Upper lobe of left lung (tissue), 6 donors: ENCODE data around the gene RGL3. TPM values are rescaled to one million over a fixed set of nuclear protein-coding genes. Genes with fewer than 3 reads are reported as not detected.
"Not testable (repeated sequence)": the region's sequence is repeated elsewhere in the genome, so short reads cannot be mapped to it uniquely, and the experiment has no call there.

Source experiments
- ATAC-seq, 2 donors: fragments of 200-7000 bp; cut with Tn5 transposase; one replicate each; pipeline ENCODE4 v1.9.1; 2022; ENCODE audit warnings: mild to moderate bottlenecking in 2 of 2, moderate library complexity in 2 of 2; ENCODE audit not compliant: low FRiP score in 2 of 2
- DNase-seq, 2 donors: peaks; one replicate each; pipeline ENCODE4 v3.0.0-alpha.2; 2019 to 2020
- H3K27ac ChIP-seq, 4 donors: fragments of 200-600 bp; sonication (generic); one replicate each; pipeline ENCODE4 v1.5.1; 2016 to 2019
- H3K27me3 ChIP-seq, 4 donors: fragments of 200-600 bp; sonication (generic); one replicate each; pipeline ENCODE4 v1.5.1; 2017 to 2019
- H3K36me3 ChIP-seq, 4 donors: fragments of 200-600 bp; sonication (generic); one replicate each; pipeline ENCODE4 v1.5.1; 2016 to 2019
- H3K4me1 ChIP-seq, 4 donors: fragments of 200-600 bp; sonication (generic); one replicate each; pipeline ENCODE4 v1.5.1; 2018 to 2019
- H3K4me3 ChIP-seq, 4 donors: fragments of 200-600 bp; sonication (generic); one replicate each; pipeline ENCODE4 v1.5.1; 2017 to 2019; ENCODE audit warnings: mild to moderate bottlenecking in 2 of 4, moderate library complexity in 1 of 4
- H3K9me3 ChIP-seq, 4 donors: fragments of 200-600 bp; sonication (generic); one replicate each; pipeline ENCODE4 v1.5.1; 2018 to 2019
- EP300 ChIP-seq, 4 donors: sonication (generic); formaldehyde crosslinking; IDR thresholded peaks; one replicate each; pipeline ENCODE4 v1.5.1; 2017; ENCODE audit warnings: antibody characterized with exemption in 4 of 4, control low read depth in 2 of 4
- POLR2A ChIP-seq, 4 donors: fragments of 450-650 bp; IDR thresholded peaks; one replicate each; pipeline ENCODE4 v1.5.1; 2016 to 2017; ENCODE audit warnings: antibody characterized with exemption in 4 of 4, mild to moderate bottlenecking in 2 of 4
- POLR2AphosphoS5 ChIP-seq, 2 donors: sonication (generic); formaldehyde crosslinking; IDR thresholded peaks; one replicate each; pipeline ENCODE4 v1.5.1; 2017; ENCODE audit warnings: antibody characterized with exemption in 2 of 2
- WGBS, 2 donors: methylation state at CpG; one replicate each; pipeline ENCODE4 v1.1.5; 2017 to 2018; 5-methylcytosine and 5-hydroxymethylcytosine counted together
- total RNA-seq, 6 donors: library from RNA; depleted of rRNA in 4 of 6; stranded (reverse); fragments of >200 nt in 4 of 6; gene quantifications; one replicate each; pipeline versions ENCODE4 v1.1.0 to v1.2.1, GENCODE V29; 2016 to 2021
- TF ChIP-seq, protein P1 (sequence below), 6 experiments: fragments of 450-650 bp in 4 of 6; fragments of 200-600 bp in 2 of 6; sonication (generic) in 2 of 6; IDR thresholded peaks; one replicate each; pipeline ENCODE4 v1.5.1; 2016 to 2019; ENCODE audit warnings: antibody characterized with exemption in 6 of 6
- donor health status: DM: no; HTN: no; CAD: no; lungs with moderate emphysema.
- donor health status: DM: no; HTN: yes; CAD: no; lungs with severe emphysema.

Gene RGL3
- total RNA-seq, 6 donors from 2014 or later: 18.5 to 242 (median 44.6) TPM

- ATAC-seq: no peak
- Histone ChIP-seq H3K9me3 (no peaks in the 10 kb centered on the region), H3K27ac (no peak overlapping the region), H3K4me1 (peaks cover 0 to 7% (median 4%) of the 10 kb centered on the region in 4 donors), H3K36me3 (peaks cover 0 to 19% (median 2%) of the 10 kb centered on the region in 4 donors), H3K4me3 (no peak overlapping the region), H3K27me3 (no peaks in the 10 kb centered on the region)
- DNase-seq: no peak
- TF ChIP-seq POLR2AphosphoS5 (IDR thresholded peaks at IDR 0.05): no peak
- TF ChIP-seq, protein P1, sequence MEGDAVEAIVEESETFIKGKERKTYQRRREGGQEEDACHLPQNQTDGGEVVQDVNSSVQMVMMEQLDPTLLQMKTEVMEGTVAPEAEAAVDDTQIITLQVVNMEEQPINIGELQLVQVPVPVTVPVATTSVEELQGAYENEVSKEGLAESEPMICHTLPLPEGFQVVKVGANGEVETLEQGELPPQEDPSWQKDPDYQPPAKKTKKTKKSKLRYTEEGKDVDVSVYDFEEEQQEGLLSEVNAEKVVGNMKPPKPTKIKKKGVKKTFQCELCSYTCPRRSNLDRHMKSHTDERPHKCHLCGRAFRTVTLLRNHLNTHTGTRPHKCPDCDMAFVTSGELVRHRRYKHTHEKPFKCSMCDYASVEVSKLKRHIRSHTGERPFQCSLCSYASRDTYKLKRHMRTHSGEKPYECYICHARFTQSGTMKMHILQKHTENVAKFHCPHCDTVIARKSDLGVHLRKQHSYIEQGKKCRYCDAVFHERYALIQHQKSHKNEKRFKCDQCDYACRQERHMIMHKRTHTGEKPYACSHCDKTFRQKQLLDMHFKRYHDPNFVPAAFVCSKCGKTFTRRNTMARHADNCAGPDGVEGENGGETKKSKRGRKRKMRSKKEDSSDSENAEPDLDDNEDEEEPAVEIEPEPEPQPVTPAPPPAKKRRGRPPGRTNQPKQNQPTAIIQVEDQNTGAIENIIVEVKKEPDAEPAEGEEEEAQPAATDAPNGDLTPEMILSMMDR (IDR thresholded peaks at IDR 0.05): no peak
- no peak for TF ChIP-seq EP300 (IDR thresholded peaks at IDR 0.05)
- TF ChIP-seq POLR2A (IDR thresholded peaks at IDR 0.05): no peak
- 91 to 92% methylated on average over 4 of the region's 4 CpGs for WGBS, 2 donors
Measured at GRCh38 chr19:11408591-11408990, 10.5 kb downstream of the RGL3 start.

- H3K4me1 ChIP-seq, H3K27me3 ChIP-seq, ATAC-seq, H3K9me3 ChIP-seq, H3K4me3 ChIP-seq: not testable (repeated sequence)
- peaks cover 0 to 28% (median 6%) of the 10 kb centered on the region in 4 donors for H3K36me3 ChIP-seq
- 76 to 78% methylated on average over 7 to 12 of the region's 12 CpGs for WGBS, 2 donors
- DNase-seq: peak in 1 of 2 donors; percentile 64
- H3K27ac ChIP-seq: peak overlapping the region in 1 of 4 donors; percentile 19
Measured at GRCh38 chr19:11406703-11407236, 12.3 kb downstream of the RGL3 start.

DNA sequence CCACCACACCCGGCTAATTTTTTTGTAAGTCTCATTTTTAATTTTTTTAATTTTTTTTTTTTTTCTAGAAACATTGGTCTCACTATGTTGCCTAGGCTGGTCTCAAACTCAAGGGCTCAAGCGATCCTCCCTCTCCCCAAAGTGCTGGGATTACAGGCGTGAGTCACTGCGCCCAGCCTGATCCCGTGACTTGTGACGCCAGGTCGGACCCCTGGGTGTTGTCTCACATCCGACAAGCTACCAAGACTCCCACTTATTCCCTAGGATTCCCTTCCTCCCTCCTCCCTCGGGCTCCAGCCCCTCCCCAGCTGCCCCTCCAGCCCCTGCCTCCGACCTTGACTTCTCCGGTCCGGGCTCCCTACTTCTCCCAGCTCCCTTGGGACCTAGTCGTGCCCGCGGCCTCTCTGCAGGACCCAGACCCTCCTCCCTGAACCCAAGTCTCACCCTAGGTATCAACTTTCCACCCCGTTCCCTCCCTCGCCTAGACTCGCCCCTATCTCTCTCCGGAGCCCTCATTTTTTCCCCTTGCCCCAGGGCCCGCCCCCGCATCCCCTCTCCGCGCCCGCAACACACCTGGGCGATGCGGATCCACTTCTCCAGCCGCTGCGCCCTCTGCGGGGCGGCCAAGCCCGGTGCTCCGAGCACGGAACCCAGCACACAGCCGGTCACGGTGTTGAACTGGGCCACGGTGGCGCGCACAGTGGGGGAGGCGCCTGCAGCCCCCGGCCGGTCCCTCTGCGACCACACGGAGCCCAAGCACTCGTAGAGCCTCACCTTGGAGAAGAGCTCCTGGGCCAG, 13.1 kb downstream of the RGL3 start:
- Histone ChIP-seq H3K27me3 (no peaks in the 10 kb centered on the region), H3K4me3 (no peak overlapping the region), H3K36me3 (peaks cover 0 to 30% (median 8%) of the 10 kb centered on the region in 4 donors), H3K9me3 (no peaks in the 10 kb centered on the region), H3K27ac (peak overlapping the region in 1 of 4 donors; percentile 19), H3K4me1 (peaks cover 0 to 7% (median 4%) of the 10 kb centered on the region in 4 donors)
- TF ChIP-seq EP300 (IDR thresholded peaks at IDR 0.05) (no peak), POLR2AphosphoS5 (IDR thresholded peaks at IDR 0.05) (no peak)
- 69 to 71% methylated on average over 28 to 42 of the region's 44 CpGs for WGBS, 2 donors
- peak in 1 of 2 donors; percentile 36 for ATAC-seq
- DNase-seq: peak in 1 of 2 donors; percentile 83

- DNase-seq: no peak
- Histone ChIP-seq H3K9me3 (no peaks in the 10 kb centered on the region), H3K4me3 (no peak overlapping the region), H3K27ac (no peak overlapping the region), H3K27me3 (no peaks in the 10 kb centered on the region), H3K36me3 (peaks cover 0 to 31% (median 10%) of the 10 kb centered on the region in 4 donors), H3K4me1 (peaks cover 0 to 7% (median 4%) of the 10 kb centered on the region in 4 donors)
- no peak for ATAC-seq
- WGBS, 2 donors: 56 to 66% methylated on average over 9 of the region's 9 CpGs
- TF ChIP-seq, protein P1 (IDR thresholded peaks at IDR 0.05): no peak
- TF ChIP-seq POLR2AphosphoS5 (IDR thresholded peaks at IDR 0.05) (no peak), POLR2A (IDR thresholded peaks at IDR 0.05) (no peak), EP300 (IDR thresholded peaks at IDR 0.05) (no peak)
Measured at GRCh38 chr19:11404588-11405222, 14.4 kb downstream of the RGL3 start.

- Histone ChIP-seq H3K4me1 (peaks cover 0 to 7% (median 4%) of the 10 kb centered on the region in 4 donors), H3K27ac (no peak overlapping the region), H3K27me3 (no peaks in the 10 kb centered on the region), H3K4me3 (no peak overlapping the region), H3K9me3 (no peaks in the 10 kb centered on the region), H3K36me3 (peaks cover 0 to 41% (median 18%) of the 10 kb centered on the region in 4 donors)
- no peak for ATAC-seq
- WGBS, 2 donors: 83 to 97% methylated on average over 5 to 6 of the region's 9 CpGs
- no peak for DNase-seq
- TF ChIP-seq POLR2AphosphoS5 (IDR thresholded peaks at IDR 0.05) (no peak), POLR2A (IDR thresholded peaks at IDR 0.05) (no peak), EP300 (IDR thresholded peaks at IDR 0.05) (no peak)
- TF ChIP-seq, protein P1 (IDR thresholded peaks at IDR 0.05): no peak
Measured at GRCh38 chr19:11401808-11402543, 17.1 kb downstream of the RGL3 start.
